ENCODE data around the gene ALPL. TPM values are rescaled to one million over a fixed set of nuclear protein-coding genes. Genes with fewer than 3 reads are reported as not detected.

The ALPL gene
- total RNA-seq, 2 experiments from 2014 or later = not detected

GRCh38 chr1:21522525-21523038, 13.4 kb downstream of the ALPL start:
- ChIA-PET POLR2A (no interaction called here), CTCF (interaction anchor here (0.7 to 1.1 kb wide), 2 partner anchors 11 to 73 kb away, joined by 3 read pairs; no protein-coding TSS in a partner anchor)
- no peaks in the 10 kb centered on the region for H3K27me3 Mint-ChIP-seq
- H3K4me3 Mint-ChIP-seq = no peak overlapping the region
- no peaks in the 10 kb centered on the region for H3K36me3 Mint-ChIP-seq
- no peak for DNase-seq
- intact Hi-C loops (cut with micrococcal nuclease) = no loop called here
- no peaks in the 10 kb centered on the region for H3K9me3 Mint-ChIP-seq
- H3K27ac Mint-ChIP-seq = no peak overlapping the region
- H3K4me1 Mint-ChIP-seq (ENCODE audit: low read depth) = no peaks in the 10 kb centered on the region

- POLR2A ChIA-PET = no interaction called here
- Mint-ChIP-seq H3K4me1 (ENCODE audit: low read depth) (no peaks in the 10 kb centered on the region), H3K27ac (no peak overlapping the region), H3K4me3 (no peak overlapping the region), H3K36me3 (no peaks in the 10 kb centered on the region), H3K9me3 (no peaks in the 10 kb centered on the region), H3K27me3 (no peaks in the 10 kb centered on the region)
- intact Hi-C loops (cut with micrococcal nuclease) = no loop called here
- CTCF ChIA-PET = interaction anchor here (1.1 kb wide), 1 partner anchor 72 kb away, joined by 3 read pairs; no protein-coding TSS in a partner anchor
- DNase-seq = no peak
Measured at GRCh38 chr1:21523297-21523813, 14.1 kb downstream of the ALPL start.

GRCh38 chr1:21524220-21524619, 15.0 kb downstream of the ALPL start:
- Mint-ChIP-seq H3K27me3 (no peaks in the 10 kb centered on the region), H3K27ac (no peak overlapping the region), H3K4me3 (no peak overlapping the region), H3K4me1 (ENCODE audit: low read depth) (no peaks in the 10 kb centered on the region), H3K9me3 (no peaks in the 10 kb centered on the region), H3K36me3 (no peaks in the 10 kb centered on the region)
- ChIA-PET CTCF (no interaction called here), POLR2A (no interaction called here)
- no peak for DNase-seq
- intact Hi-C loops (cut with micrococcal nuclease) = no loop called here

- H3K27me3 Mint-ChIP-seq = no peaks in the 10 kb centered on the region
- ChIA-PET POLR2A (no interaction called here), CTCF (no interaction called here)
- no peak overlapping the region for H3K27ac Mint-ChIP-seq
- intact Hi-C loops (cut with micrococcal nuclease) = no loop called here
- no peaks in the 10 kb centered on the region for H3K36me3 Mint-ChIP-seq
- DNase-seq = no peak
- no peaks in the 10 kb centered on the region for H3K4me1 Mint-ChIP-seq (ENCODE audit: low read depth)
- H3K9me3 Mint-ChIP-seq = no peaks in the 10 kb centered on the region
- H3K4me3 Mint-ChIP-seq = no peak overlapping the region
Measured at GRCh38 chr1:21524686-21525339, 15.6 kb downstream of the ALPL start.

GRCh38 chr1:21525340-21525717, 16.1 kb downstream of the ALPL start:
- DNase-seq = no peak
- no peaks in the 10 kb centered on the region for H3K9me3 Mint-ChIP-seq
- H3K4me1 Mint-ChIP-seq (ENCODE audit: low read depth) = no peaks in the 10 kb centered on the region
- ChIA-PET POLR2A (no interaction called here), CTCF (no interaction called here)
- H3K27me3 Mint-ChIP-seq = peaks cover 2% of the 10 kb centered on the region
- H3K4me3 Mint-ChIP-seq = no peak overlapping the region
- no peaks in the 10 kb centered on the region for H3K36me3 Mint-ChIP-seq
- H3K27ac Mint-ChIP-seq = no peak overlapping the region
- intact Hi-C loops (cut with micrococcal nuclease) = no loop called here

- Mint-ChIP-seq H3K36me3 (no peaks in the 10 kb centered on the region), H3K4me3 (no peak overlapping the region), H3K4me1 (ENCODE audit: low read depth) (no peaks in the 10 kb centered on the region), H3K27me3 (peaks cover 6% of the 10 kb centered on the region), H3K9me3 (no peaks in the 10 kb centered on the region), H3K27ac (no peak overlapping the region)
- DNase-seq = no peak
- ChIA-PET POLR2A (no interaction called here), CTCF (no interaction called here)
- intact Hi-C loops (cut with micrococcal nuclease) = no loop called here
Measured at GRCh38 chr1:21526441-21526840, 17.2 kb downstream of the ALPL start.

- CTCF ChIA-PET = no interaction called here
- Mint-ChIP-seq H3K9me3 (no peaks in the 10 kb centered on the region), H3K4me3 (no peak overlapping the region), H3K27me3 (peaks cover 13% of the 10 kb centered on the region), H3K36me3 (no peaks in the 10 kb centered on the region), H3K4me1 (ENCODE audit: low read depth) (no peaks in the 10 kb centered on the region), H3K27ac (no peak overlapping the region)
- POLR2A ChIA-PET = no interaction called here
- no peak for DNase-seq
- intact Hi-C loops (cut with micrococcal nuclease) = no loop called here
Measured at GRCh38 chr1:21530368-21531016, 21.3 kb downstream of the ALPL start.

- Mint-ChIP-seq H3K4me1 (ENCODE audit: low read depth) (no peaks in the 10 kb centered on the region), H3K27me3 (peaks cover 15% of the 10 kb centered on the region), H3K36me3 (no peaks in the 10 kb centered on the region), H3K4me3 (no peak overlapping the region), H3K27ac (no peak overlapping the region), H3K9me3 (no peaks in the 10 kb centered on the region)
- intact Hi-C loops (cut with micrococcal nuclease) = no loop called here
- ChIA-PET CTCF (no interaction called here), POLR2A (no interaction called here)
- no peak for DNase-seq
Measured at GRCh38 chr1:21531241-21531640, 22.0 kb downstream of the ALPL start.

- ChIA-PET CTCF (interaction anchor here (1.1 kb wide), 1 partner anchor 9 kb away, joined by 4 read pairs; no protein-coding TSS in a partner anchor), POLR2A (no interaction called here)
- Mint-ChIP-seq H3K27me3 (peaks cover 15% of the 10 kb centered on the region), H3K4me1 (ENCODE audit: low read depth) (no peaks in the 10 kb centered on the region), H3K36me3 (no peaks in the 10 kb centered on the region), H3K27ac (no peak overlapping the region), H3K4me3 (no peak overlapping the region), H3K9me3 (no peaks in the 10 kb centered on the region)
- intact Hi-C loops (cut with micrococcal nuclease) = no loop called here
- no peak for DNase-seq
Measured at GRCh38 chr1:21532496-21532895, 23.3 kb downstream of the ALPL start.

GRCh38 chr1:21532992-21533534, 23.8 kb downstream of the ALPL start:
- Mint-ChIP-seq H3K9me3 (no peaks in the 10 kb centered on the region), H3K36me3 (no peaks in the 10 kb centered on the region), H3K4me1 (ENCODE audit: low read depth) (no peaks in the 10 kb centered on the region), H3K4me3 (no peak overlapping the region), H3K27ac (no peak overlapping the region), H3K27me3 (peaks cover 20% of the 10 kb centered on the region)
- ChIA-PET CTCF (interaction anchor here (1.1 kb wide), 2 partner anchors 8 to 11 kb away, joined by 3 to 4 read pairs; no protein-coding TSS in a partner anchor), POLR2A (no interaction called here)
- intact Hi-C loops (cut with micrococcal nuclease) = no loop called here
- DNase-seq = no peak

- intact Hi-C loops (cut with micrococcal nuclease) = no loop called here
- CTCF ChIA-PET = interaction anchor here (1.5 kb wide), 1 partner anchor 317 kb away, joined by 5 read pairs; no protein-coding TSS in a partner anchor
- Mint-ChIP-seq H3K4me1 (ENCODE audit: low read depth) (no peaks in the 10 kb centered on the region), H3K36me3 (no peaks in the 10 kb centered on the region), H3K27ac (no peak overlapping the region), H3K27me3 (peaks cover 31% of the 10 kb centered on the region), H3K4me3 (no peak overlapping the region), H3K9me3 (no peaks in the 10 kb centered on the region)
- POLR2A ChIA-PET = no interaction called here
- DNase-seq = no peak
Measured at GRCh38 chr1:21534146-21534545, 24.9 kb downstream of the ALPL start.

GRCh38 chr1:21534674-21535378, 25.6 kb downstream of the ALPL start:
- POLR2A ChIA-PET = no interaction called here

More at GRCh38 chr1:21534674-21535378, 25.6 kb downstream of the ALPL start:
- CTCF ChIA-PET = interaction anchor here (0.9 to 1.6 kb wide), 4 partner anchors 28 to 318 kb away, joined by 3 to 5 read pairs (median 4); no protein-coding TSS in a partner anchor
- Mint-ChIP-seq H3K27me3 (peaks cover 34% of the 10 kb centered on the region), H3K4me1 (ENCODE audit: low read depth) (no peaks in the 10 kb centered on the region), H3K36me3 (no peaks in the 10 kb centered on the region), H3K27ac (no peak overlapping the region), H3K4me3 (no peak overlapping the region), H3K9me3 (no peaks in the 10 kb centered on the region)
- intact Hi-C loops (cut with micrococcal nuclease) = no loop called here
- no peak for DNase-seq

All from activated CD4-positive, alpha-beta memory T cell treated with anti-CD3 and anti-CD28 coated beads for 36 hours (primary cell).